Stromal cell of bone marrow (primary cell): ENCODE measurements around the gene ADGRG6.
"Not testable (repeated sequence)": the region's sequence is repeated elsewhere in the genome, so short reads cannot be mapped to it uniquely, and the experiment has no call there.

ENCODE experiments used
- DNase-seq: peaks from one replicate; pipeline ENCODE4 v3.0.0-alpha.2; 2012; ENCODE audit warnings: low read depth

The ADGRG6 gene

GRCh38 chr6:142412241-142412640 lies 110.4 kb downstream of the ADGRG6 start:
- no peak for DNase-seq

- DNase-seq = no peak
Measured at GRCh38 chr6:142412658-142413057, 110.9 kb downstream of the ADGRG6 start.

GRCh38 chr6:142413111-142413510 lies 111.3 kb downstream of the ADGRG6 start:
- no peak for DNase-seq

GRCh38 chr6:142414462-142415250 lies 112.8 kb downstream of the ADGRG6 start:
- DNase-seq = no peak

- DNase-seq = peak; percentile 96
Measured at GRCh38 chr6:142416179-142416578, 114.4 kb downstream of the ADGRG6 start.

GRCh38 chr6:142416686-142417085 lies 114.9 kb downstream of the ADGRG6 start:
- DNase-seq = no peak

- no peak for DNase-seq
Measured at GRCh38 chr6:142417331-142417750, 115.5 kb downstream of the ADGRG6 start.

- no peak for DNase-seq
Measured at GRCh38 chr6:142419071-142419470, 117.3 kb downstream of the ADGRG6 start.

- no peak for DNase-seq
Measured at GRCh38 chr6:142420802-142421201, 119.0 kb downstream of the ADGRG6 start.

- no peak for DNase-seq
Measured at GRCh38 chr6:142421285-142422117, 119.7 kb downstream of the ADGRG6 start.

- DNase-seq = not testable (repeated sequence)
Measured at GRCh38 chr6:142426444-142427132, 124.8 kb downstream of the ADGRG6 start.

GRCh38 chr6:142428468-142428867 lies 126.7 kb downstream of the ADGRG6 start:
- DNase-seq = not testable (repeated sequence)

- DNase-seq = no peak
Measured at GRCh38 chr6:142429195-142429594, 127.4 kb downstream of the ADGRG6 start.

- no peak for DNase-seq
Measured at GRCh38 chr6:142433419-142433818, 131.6 kb downstream of the ADGRG6 start.

GRCh38 chr6:142438898-142439297 lies 137.1 kb downstream of the ADGRG6 start:
- no peak for DNase-seq

GRCh38 chr6:142440600-142441293 lies 138.9 kb downstream of the ADGRG6 start:
- DNase-seq = no peak

GRCh38 chr6:142441716-142442115 lies 139.9 kb downstream of the ADGRG6 start:
- DNase-seq = no peak

- no peak for DNase-seq
Measured at GRCh38 chr6:142443102-142443501, 141.3 kb downstream of the ADGRG6 start.

GRCh38 chr6:142443532-142443931 lies 141.7 kb downstream of the ADGRG6 start:
- no peak for DNase-seq

- DNase-seq = peak; percentile 40
Measured at GRCh38 chr6:142444376-142444775, 142.6 kb downstream of the ADGRG6 start.

- no peak for DNase-seq
Measured at GRCh38 chr6:142444881-142445301, 143.1 kb downstream of the ADGRG6 start.

GRCh38 chr6:142446168-142446567 lies 144.4 kb downstream of the ADGRG6 start:
- no peak for DNase-seq
